GM20000 (cell line): ENCODE results near the gene GPR149.

ENCODE experiments used
- DNase-seq: peaks from one replicate; pipeline ENCODE4 v3.0.0; 2012; ENCODE audit warnings: low spot score
- TF ChIP-seq, protein P1 (sequence below): IDR thresholded peaks from 2 replicates; pipeline ENCODE4 v1.5.1; 2012; ENCODE audit warnings: mild to moderate bottlenecking, control low read depth; ENCODE audit errors: extremely low read depth, missing control alignments

The GPR149 gene

DNA sequence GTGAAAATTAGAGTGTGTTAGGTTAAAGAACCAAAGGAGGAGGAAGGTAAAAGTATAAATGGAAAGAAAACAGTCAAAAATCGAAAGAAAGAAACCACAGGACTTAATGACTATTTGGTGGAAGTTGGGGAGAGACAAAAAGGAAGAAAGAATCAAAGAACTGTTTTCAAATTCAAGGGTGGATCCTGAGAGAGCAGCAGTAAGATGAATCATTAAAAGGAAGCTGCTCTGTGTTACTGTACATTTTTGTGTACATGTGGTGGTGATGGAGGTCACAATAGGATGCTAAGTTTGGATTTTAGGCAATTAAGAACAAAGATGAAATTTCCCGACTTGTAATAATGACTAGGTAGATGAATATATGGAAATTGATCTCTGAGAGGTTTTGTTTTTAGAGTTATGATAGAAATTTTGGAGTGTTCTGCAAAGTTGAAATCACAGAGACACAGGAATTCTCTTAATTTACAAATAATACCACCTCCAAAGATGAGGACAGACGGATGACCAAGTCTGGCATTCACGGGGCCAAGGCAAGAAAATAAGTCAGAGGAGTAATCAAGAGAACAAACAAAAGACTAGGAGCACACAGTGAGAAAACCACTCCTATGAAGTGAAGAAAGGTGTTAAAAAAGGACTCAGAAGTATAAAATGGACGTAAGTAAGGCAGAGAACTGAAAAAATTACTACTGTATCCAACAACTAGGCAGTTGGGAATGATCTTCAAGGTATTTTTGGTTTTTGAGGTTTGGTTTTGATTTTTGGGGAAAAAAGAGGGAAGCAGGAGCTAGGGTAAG lies 112.8 kb downstream of the GPR149 start:
- no peak for DNase-seq
- TF ChIP-seq, protein P1, sequence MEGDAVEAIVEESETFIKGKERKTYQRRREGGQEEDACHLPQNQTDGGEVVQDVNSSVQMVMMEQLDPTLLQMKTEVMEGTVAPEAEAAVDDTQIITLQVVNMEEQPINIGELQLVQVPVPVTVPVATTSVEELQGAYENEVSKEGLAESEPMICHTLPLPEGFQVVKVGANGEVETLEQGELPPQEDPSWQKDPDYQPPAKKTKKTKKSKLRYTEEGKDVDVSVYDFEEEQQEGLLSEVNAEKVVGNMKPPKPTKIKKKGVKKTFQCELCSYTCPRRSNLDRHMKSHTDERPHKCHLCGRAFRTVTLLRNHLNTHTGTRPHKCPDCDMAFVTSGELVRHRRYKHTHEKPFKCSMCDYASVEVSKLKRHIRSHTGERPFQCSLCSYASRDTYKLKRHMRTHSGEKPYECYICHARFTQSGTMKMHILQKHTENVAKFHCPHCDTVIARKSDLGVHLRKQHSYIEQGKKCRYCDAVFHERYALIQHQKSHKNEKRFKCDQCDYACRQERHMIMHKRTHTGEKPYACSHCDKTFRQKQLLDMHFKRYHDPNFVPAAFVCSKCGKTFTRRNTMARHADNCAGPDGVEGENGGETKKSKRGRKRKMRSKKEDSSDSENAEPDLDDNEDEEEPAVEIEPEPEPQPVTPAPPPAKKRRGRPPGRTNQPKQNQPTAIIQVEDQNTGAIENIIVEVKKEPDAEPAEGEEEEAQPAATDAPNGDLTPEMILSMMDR, result no peak

DNA sequence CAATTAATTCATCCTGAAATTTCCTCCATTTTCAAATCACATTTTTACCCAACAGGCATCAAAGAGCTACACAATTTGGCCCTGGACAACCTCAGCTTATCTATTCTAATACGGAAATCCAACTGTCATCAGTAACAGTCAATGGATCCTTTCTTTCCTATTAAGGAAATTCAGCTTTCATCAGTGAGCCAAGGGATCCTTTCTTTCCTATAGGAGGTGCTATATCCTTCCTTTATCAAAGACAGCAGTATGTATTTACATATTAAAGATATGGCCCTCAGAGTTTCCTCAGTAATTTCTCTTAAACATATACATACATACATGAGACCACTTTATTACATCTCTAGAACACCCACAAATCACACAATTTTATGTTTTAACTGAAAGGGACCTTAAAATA lies 115.8 kb downstream of the GPR149 start:
- DNase-seq, result no peak
- TF ChIP-seq, protein P1, result no peak

DNA sequence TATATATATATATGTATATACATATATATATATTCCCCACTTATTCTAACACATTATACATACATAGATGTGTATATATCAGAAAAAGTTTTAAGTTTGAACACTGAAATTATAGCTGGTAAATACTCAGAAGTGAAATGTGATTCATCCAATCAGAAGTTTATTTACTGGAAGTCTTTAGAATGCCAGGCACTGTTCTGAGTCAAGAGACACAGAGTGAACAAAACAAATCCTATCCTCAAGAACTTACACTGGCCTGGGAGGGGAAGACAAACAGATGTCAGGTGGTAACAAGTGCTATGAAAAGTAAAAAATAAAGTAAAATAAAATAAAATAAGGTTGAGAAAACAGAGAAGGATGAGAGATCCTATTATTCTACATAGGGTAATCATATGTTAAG lies 119.2 kb downstream of the GPR149 start:
- DNase-seq, result no peak
- TF ChIP-seq, protein P1, result no peak

DNA sequence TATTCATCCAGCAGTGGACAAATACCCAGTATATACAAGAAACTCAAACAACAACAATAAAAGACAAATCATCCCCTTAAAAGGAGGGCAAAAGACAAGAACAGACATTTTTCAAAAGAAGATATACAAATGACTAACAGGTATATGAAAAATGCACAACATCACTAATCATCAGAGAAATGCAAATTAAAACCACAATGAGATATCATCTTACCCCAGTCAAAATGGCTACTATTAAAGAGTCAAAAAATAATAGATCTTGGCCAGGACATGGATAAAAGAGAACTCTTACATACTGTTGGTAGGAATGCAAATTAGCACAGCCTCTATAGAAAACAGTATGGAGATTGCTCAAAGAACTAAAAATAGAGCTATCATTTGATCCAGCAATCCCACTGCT lies 122.6 kb downstream of the GPR149 start:
- DNase-seq, result no peak
- TF ChIP-seq, protein P1, result no peak

DNA sequence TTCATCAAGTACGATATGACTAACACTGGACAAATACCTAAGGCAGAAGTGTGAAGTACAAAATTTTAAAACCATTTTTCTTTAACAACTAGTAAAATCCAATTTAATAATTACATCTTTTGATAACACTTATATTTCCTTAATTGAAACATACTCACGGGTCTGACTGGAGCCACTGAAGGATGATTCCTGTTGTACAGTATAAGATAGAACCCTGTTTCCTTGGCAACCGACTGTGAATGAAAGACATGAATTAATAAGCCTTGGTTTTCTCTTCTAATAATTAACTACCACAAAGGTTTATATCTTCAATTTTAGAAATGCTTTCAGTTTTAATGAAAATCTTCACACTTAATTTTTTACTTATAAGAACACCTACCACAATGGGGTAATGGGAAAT lies 125.1 kb downstream of the GPR149 start:
- DNase-seq, result no peak
- TF ChIP-seq, protein P1, result no peak

DNA sequence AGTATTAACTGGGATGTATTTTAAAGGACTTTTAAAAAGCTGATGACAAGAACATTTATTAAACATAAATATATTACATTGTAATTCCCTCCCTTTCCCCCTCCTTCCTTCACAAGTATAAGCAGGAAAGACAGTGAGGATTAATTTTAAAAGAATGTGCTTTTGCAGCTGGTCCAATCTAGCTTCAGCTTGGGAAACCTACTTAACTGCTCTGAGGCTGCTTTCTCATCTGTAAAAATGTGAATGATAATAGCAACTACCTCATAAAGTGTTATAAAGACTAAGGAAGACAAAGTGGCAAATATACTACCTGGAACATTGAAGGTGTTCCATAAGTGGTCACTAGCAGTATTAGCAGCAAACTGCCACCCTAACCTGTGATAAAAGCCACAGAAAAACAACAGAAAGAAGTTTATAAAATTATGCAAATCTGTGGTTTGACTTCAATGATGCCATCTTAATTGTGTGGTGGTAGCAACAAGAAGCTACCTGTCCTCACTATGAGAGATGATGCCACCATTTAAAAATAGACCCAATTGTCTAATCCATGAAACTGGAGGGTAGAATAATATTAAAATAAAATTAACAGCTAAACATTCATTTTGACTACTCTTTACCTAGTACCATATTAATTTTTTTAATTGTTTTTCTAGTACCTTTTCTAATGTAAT lies 125.7 kb downstream of the GPR149 start:
- TF ChIP-seq, protein P1, result no peak
- no peak for DNase-seq

DNA sequence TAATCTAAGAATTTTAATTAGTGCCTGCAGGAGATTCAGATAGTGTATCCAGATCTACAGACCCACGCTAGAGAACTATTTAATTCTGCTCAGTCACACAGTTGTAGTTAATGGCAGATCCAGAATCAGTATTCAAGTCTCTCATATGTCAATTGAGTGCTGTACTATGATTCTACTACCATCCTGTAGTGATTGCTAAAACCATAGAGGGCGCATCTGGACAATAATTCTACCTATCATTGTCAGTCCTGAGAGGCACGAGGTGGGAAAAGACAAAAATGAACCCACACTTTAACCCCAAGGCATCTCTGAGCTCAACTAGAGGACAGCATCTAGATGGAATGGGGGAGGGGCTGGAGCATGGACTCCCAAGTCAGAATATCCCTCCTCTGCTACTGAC lies 128.4 kb downstream of the GPR149 start:
- no peak for DNase-seq
- TF ChIP-seq, protein P1, result no peak
